HEK293 (cell line): ENCODE data around the gene CHCHD5.
A peak's percentile ranks its signal among the peaks of the same experiment; 100 is the strongest.

Source experiments
- BCL11A ChIP-seq: fragments of 450-650 bp; formaldehyde crosslinking; IDR thresholded peaks from 2 replicates; pipeline ENCODE4 v1.5.1; 2016; ENCODE audit warnings: low read depth, missing biosample characterization, missing genetic modification characterization
- BCL6B ChIP-seq: fragments of 450-650 bp; formaldehyde crosslinking; IDR thresholded peaks from 2 replicates; pipeline ENCODE4 v1.5.1; 2017; ENCODE audit warnings: missing biosample characterization, missing genetic modification characterization
- MYNN ChIP-seq: fragments of 450-650 bp; formaldehyde crosslinking; IDR thresholded peaks from 2 replicates; pipeline ENCODE4 v1.5.1; 2016; ENCODE audit warnings: missing biosample characterization, missing genetic modification characterization, borderline replicate concordance
- REPIN1 ChIP-seq: fragments of 450-650 bp; formaldehyde crosslinking; IDR thresholded peaks from 2 replicates; pipeline ENCODE4 v1.5.1; 2017; ENCODE audit warnings: missing biosample characterization, missing genetic modification characterization, low read depth
- SP2 ChIP-seq: fragments of 450-650 bp; formaldehyde crosslinking; IDR thresholded peaks from 2 replicates; pipeline ENCODE4 v1.5.1; 2016; ENCODE audit warnings: missing biosample characterization, missing genetic modification characterization
- TSHZ1 ChIP-seq: fragments of 450-650 bp; formaldehyde crosslinking; IDR thresholded peaks from 2 replicates; pipeline ENCODE4 v1.5.1; 2016; ENCODE audit warnings: missing biosample characterization, missing genetic modification characterization, borderline replicate concordance
- ZBTB17 ChIP-seq: fragments of 450-650 bp; formaldehyde crosslinking; IDR thresholded peaks from 2 replicates; pipeline ENCODE4 v1.5.1; 2016; ENCODE audit warnings: missing biosample characterization, missing genetic modification characterization
- ZBTB20 ChIP-seq: fragments of 450-650 bp; formaldehyde crosslinking; IDR thresholded peaks from 2 replicates; pipeline ENCODE4 v1.5.1; 2016; ENCODE audit warnings: missing biosample characterization, missing genetic modification characterization
- ZFP3 ChIP-seq: fragments of 450-650 bp; formaldehyde crosslinking; IDR thresholded peaks from 2 replicates; pipeline ENCODE4 v1.5.1; 2016; ENCODE audit warnings: low read depth, missing biosample characterization, missing genetic modification characterization
- ZFP41 ChIP-seq: fragments of 450-650 bp; formaldehyde crosslinking; IDR thresholded peaks from 2 replicates; pipeline ENCODE4 v1.5.1; 2016; ENCODE audit warnings: missing biosample characterization, missing genetic modification characterization, borderline replicate concordance
- ZNF146 ChIP-seq: fragments of 450-650 bp; formaldehyde crosslinking; IDR thresholded peaks from 2 replicates; pipeline ENCODE4 v1.5.1; 2016; ENCODE audit warnings: missing biosample characterization, missing genetic modification characterization
- ZNF19 ChIP-seq: fragments of 450-650 bp; formaldehyde crosslinking; IDR thresholded peaks from 2 replicates; pipeline ENCODE4; 2016; ENCODE audit warnings: missing biosample characterization, missing genetic modification characterization, low read depth
- ZNF2 ChIP-seq: fragments of 450-650 bp; formaldehyde crosslinking; IDR thresholded peaks from 2 replicates; pipeline ENCODE4 v1.5.1; 2016; ENCODE audit warnings: missing biosample characterization, missing genetic modification characterization
- ZNF211 ChIP-seq: fragments of 450-650 bp; formaldehyde crosslinking; IDR thresholded peaks from 2 replicates; pipeline ENCODE4 v1.5.1; 2016; ENCODE audit warnings: low read depth, missing biosample characterization, missing genetic modification characterization
- ZNF23 ChIP-seq: fragments of 450-650 bp; formaldehyde crosslinking; IDR thresholded peaks from 2 replicates; pipeline ENCODE4 v1.5.1; 2016; ENCODE audit warnings: missing biosample characterization, missing genetic modification characterization, borderline replicate concordance
- ZNF341 ChIP-seq: fragments of 450-650 bp; formaldehyde crosslinking; IDR thresholded peaks from 2 replicates; pipeline ENCODE4; 2016; ENCODE audit warnings: low read depth, missing biosample characterization, missing genetic modification characterization
- ZNF416 ChIP-seq: fragments of 450-650 bp; formaldehyde crosslinking; IDR thresholded peaks from 2 replicates; pipeline ENCODE4 v1.5.1; 2016; ENCODE audit warnings: missing biosample characterization, missing genetic modification characterization
- ZNF48 ChIP-seq: fragments of 450-650 bp; formaldehyde crosslinking; IDR thresholded peaks from 2 replicates; pipeline ENCODE4 v1.5.1; 2016; ENCODE audit warnings: missing biosample characterization, missing genetic modification characterization
- ZNF488 ChIP-seq: fragments of 450-650 bp; formaldehyde crosslinking; IDR thresholded peaks from 2 replicates; pipeline ENCODE4 v1.5.1; 2016; ENCODE audit warnings: missing biosample characterization, missing genetic modification characterization
- ZNF561 ChIP-seq: fragments of 450-650 bp; IDR thresholded peaks from 2 replicates; pipeline ENCODE4 v1.5.1; 2018; ENCODE audit warnings: missing biosample characterization, missing genetic modification characterization, borderline replicate concordance
- ZNF596 ChIP-seq: fragments of 450-650 bp; IDR thresholded peaks from 2 replicates; pipeline ENCODE4 v1.5.0; 2018; ENCODE audit warnings: missing biosample characterization, mild to moderate bottlenecking, missing genetic modification characterization, moderate library complexity
- ZNF629 ChIP-seq: fragments of 450-650 bp; formaldehyde crosslinking; IDR thresholded peaks from 2 replicates; pipeline ENCODE4 v1.5.1; 2017; ENCODE audit warnings: missing biosample characterization, missing genetic modification characterization
- ZNF660 ChIP-seq: fragments of 450-650 bp; IDR thresholded peaks from 2 replicates; pipeline ENCODE4 v1.5.1; 2018; ENCODE audit warnings: missing biosample characterization, mild to moderate bottlenecking, missing genetic modification characterization
- ZNF664 ChIP-seq: fragments of 450-650 bp; formaldehyde crosslinking; IDR thresholded peaks from 2 replicates; pipeline ENCODE4 v1.5.1; 2016; ENCODE audit warnings: missing biosample characterization, missing genetic modification characterization
- ZNF701 ChIP-seq: fragments of 450-650 bp; formaldehyde crosslinking; IDR thresholded peaks from 2 replicates; pipeline ENCODE4 v1.5.1; 2016; ENCODE audit warnings: missing biosample characterization, missing genetic modification characterization
- ZNF76 ChIP-seq: fragments of 450-650 bp; formaldehyde crosslinking; IDR thresholded peaks from 2 replicates; pipeline ENCODE4; 2016; ENCODE audit warnings: low read depth, missing biosample characterization, missing genetic modification characterization, borderline replicate concordance
- ZSCAN18 ChIP-seq: fragments of 450-650 bp; formaldehyde crosslinking; IDR thresholded peaks from 2 replicates; pipeline ENCODE4 v1.5.1; 2016; ENCODE audit warnings: missing biosample characterization, missing genetic modification characterization
- ZSCAN4 ChIP-seq: fragments of 450-650 bp; formaldehyde crosslinking; IDR thresholded peaks from 2 replicates; pipeline ENCODE4 v1.5.1; 2017; ENCODE audit warnings: missing biosample characterization, missing genetic modification characterization

CHCHD5 gene

GRCh38 chr2:112584134-112584890, at the start of gene CHCHD5 (continued):
- TF ChIP-seq ZNF701 (tag by site-specific recombination) (no peak), ZNF660 (tag by site-specific recombination) (no peak), TSHZ1 (tag by site-specific recombination) (no peak), SP2 (tag by site-specific recombination) (peak; percentile 88), ZBTB17 (tag by site-specific recombination) (peak; percentile 91), BCL6B (tag by site-specific recombination) (no peak), ZNF664 (tag by site-specific recombination) (no peak), MYNN (tag by site-specific recombination) (no peak), ZNF19 (tag by site-specific recombination) (no peak), ZNF341 (no peak), ZNF488 (no peak), ZNF416 (tag by site-specific recombination) (no peak), REPIN1 (tag by site-specific recombination) (no peak; the same call in 1 of the 2 replicates), ZNF596 (tag by site-specific recombination) (no peak), ZBTB20 (peak; percentile 72), ZNF2 (tag by site-specific recombination) (no peak), ZNF629 (tag by site-specific recombination) (peak; percentile 84), BCL11A (tag by site-specific recombination) (no peak), ZNF23 (no peak), ZNF561 (tag by site-specific recombination) (peak; percentile 13; the same call in 1 of the 2 replicates), ZNF146 (tag by site-specific recombination) (no peak), ZFP3 (tag by site-specific recombination) (no peak), ZNF48 (no peak), ZSCAN18 (tag by site-specific recombination) (no peak), ZSCAN4 (no peak), ZFP41 (no peak), ZNF76 (tag by site-specific recombination) (peak; percentile 80), ZNF211 (tag by site-specific recombination) (no peak)
- TF ChIP-seq, all 188 proteins: peak for 41
